Measurements from ENCODE around the gene RPS16. TPM values are rescaled to one million over a fixed set of nuclear protein-coding genes. Genes with fewer than 3 reads are reported as not detected.
"Not testable (repeated sequence)": the region's sequence is repeated elsewhere in the genome, so short reads cannot be mapped to it uniquely, and the experiment has no call there.

Gene RPS16
- polyA plus RNA-seq (ENCODE audit: insufficient read length), result 2,074 TPM

GRCh38 chr19:39435499-39436349, at the start of gene RPS16:
TSS of gene RPS16 (minus strand) at chr19:39435949. CDS start at chr19:39435895, 54 bp downstream.
- DNase-seq (ENCODE audit: low read depth), result peak; percentile 90

- no peak for DNase-seq (ENCODE audit: low read depth)
Measured at GRCh38 chr19:39483141-39483540, 47.4 kb upstream of the RPS16 start.

- no peak for DNase-seq (ENCODE audit: low read depth)
Measured at GRCh38 chr19:39481676-39482075, 45.9 kb upstream of the RPS16 start.

- no peak for DNase-seq (ENCODE audit: low read depth)
Measured at GRCh38 chr19:39481229-39481545, 45.4 kb upstream of the RPS16 start.

GRCh38 chr19:39480337-39481228, 44.8 kb upstream of the RPS16 start, which contains the start of gene TIMM50:
TSS of gene TIMM50 (plus strand) at chr19:39480838. CDS start at chr19:39480854, 16 bp downstream.
- DNase-seq (ENCODE audit: low read depth), result peak; percentile 75

GRCh38 chr19:39479916-39480315, 44.2 kb upstream of the RPS16 start:
- DNase-seq (ENCODE audit: low read depth), result no peak

GRCh38 chr19:39479319-39479801, 43.6 kb upstream of the RPS16 start:
- DNase-seq (ENCODE audit: low read depth), result not testable (repeated sequence)

- no peak for DNase-seq (ENCODE audit: low read depth)
Measured at GRCh38 chr19:39475748-39476147, 40.0 kb upstream of the RPS16 start.

GRCh38 chr19:39474139-39474620, 38.4 kb upstream of the RPS16 start:
- no peak for DNase-seq (ENCODE audit: low read depth)

- no peak for DNase-seq (ENCODE audit: low read depth)
Measured at GRCh38 chr19:39473443-39473960, 37.8 kb upstream of the RPS16 start.

- no peak for DNase-seq (ENCODE audit: low read depth)
Measured at GRCh38 chr19:39472746-39473442, 37.1 kb upstream of the RPS16 start.

GRCh38 chr19:39471756-39472536, 36.2 kb upstream of the RPS16 start:
- DNase-seq (ENCODE audit: low read depth), result no peak

GRCh38 chr19:39470724-39471339, 35.1 kb upstream of the RPS16 start:
- no peak for DNase-seq (ENCODE audit: low read depth)

GRCh38 chr19:39469567-39469966, 33.8 kb upstream of the RPS16 start:
- no peak for DNase-seq (ENCODE audit: low read depth)

GRCh38 chr19:39469036-39469435, 33.3 kb upstream of the RPS16 start:
- DNase-seq (ENCODE audit: low read depth), result no peak

- no peak for DNase-seq (ENCODE audit: low read depth)
Measured at GRCh38 chr19:39467941-39468340, 32.2 kb upstream of the RPS16 start.

GRCh38 chr19:39465956-39466747, 30.4 kb upstream of the RPS16 start:
- no peak for DNase-seq (ENCODE audit: low read depth)

GRCh38 chr19:39463403-39463802, 27.7 kb upstream of the RPS16 start:
- no peak for DNase-seq (ENCODE audit: low read depth)

- DNase-seq (ENCODE audit: low read depth), result not testable (repeated sequence)
Measured at GRCh38 chr19:39451257-39451656, 15.5 kb upstream of the RPS16 start.

Measured in forelimb muscle (tissue), 1 donor.